Naive thymus-derived CD4-positive, alpha-beta T cell (primary cell): Measurements from ENCODE around the gene NNMT. TPM values are rescaled to one million over a fixed set of nuclear protein-coding genes. Genes with fewer than 3 reads are reported as not detected.

Source experiments
- polyA plus RNA-seq, 2 donors: library from polyadenylated mRNA; unstranded; fragments of 300-500 nt; fragmentation: Illumina TruSeq; gene quantifications; one replicate each; pipeline ENCODE4 v1.2.3, GENCODE V29; 2021
- total RNA-seq, 6 experiments: library from RNA in 5 of 6; stranded (reverse) in 5 of 6; gene quantifications; 1 replicate in 5 of 6; 2 replicates in 1 of 6; pipeline ENCODE4 v1.2.3 and lab custom pipeline; 2021 to 2026

The NNMT gene
- total and polyA plus RNA-seq, 7 experiments from 2014 or later: not detected

Other genes with a start within 250 kb of the NNMT start
- 10 to 100 TPM in 2 of 5 experiments, 1 to 10 TPM in 3; 3.0 to 22.1 (median 7.2) TPM for gene ZBTB16, start 236.7 kb upstream of the NNMT start, total RNA-seq
- 10 to 100 TPM in 1 of 2 donors, 1 to 10 TPM in 1; 3.0 to 15.4 TPM for gene ZBTB16, start 236.7 kb upstream of the NNMT start, polyA plus RNA-seq
- gene C11orf71, start 104.1 kb downstream of the NNMT start, total RNA-seq: 10 to 100 TPM in 3 of 5 experiments, 1 to 10 TPM in 2; 6.0 to 19.1 (median 17.1) TPM
- gene C11orf71, start 104.1 kb downstream of the NNMT start, polyA plus RNA-seq: 10 to 100 TPM; 10.8 to 19.4 TPM
- 10 to 100 TPM; 35.8 to 71.3 (median 43.4) TPM for gene RBM7, start 104.3 kb downstream of the NNMT start, total RNA-seq
- 10 to 100 TPM; 19.3 to 35.7 TPM for gene RBM7, start 104.3 kb downstream of the NNMT start, polyA plus RNA-seq
- 100 to 1,000 TPM in 1 of 5 experiments, 10 to 100 TPM in 4; 33.8 to 105 (median 56.0) TPM for gene REXO2, start 143.1 kb downstream of the NNMT start, total RNA-seq
- gene REXO2, start 143.1 kb downstream of the NNMT start, polyA plus RNA-seq: 10 to 100 TPM; 54.2 to 64.0 TPM